Gastroesophageal sphincter (tissue), 4 donors: ENCODE measurements around the gene ADGRL1. TPM values are rescaled to one million over a fixed set of nuclear protein-coding genes. Genes with fewer than 3 reads are reported as not detected.

Experiments
- ATAC-seq: fragments of 150-250 bp; one replicate; pipeline ENCODE4 v1.9.1; 2016; ENCODE audit warnings: mild to moderate bottlenecking, moderate library complexity
- H3K27ac ChIP-seq, 4 donors: fragments of 200-600 bp; sonication (generic) in 3 of 4; 1 replicate in 3 of 4; 2 replicates in 1 of 4; pipeline ENCODE4 v1.5.1; 2016 to 2019
- H3K27me3 ChIP-seq: fragments of 200-600 bp; sonication (generic); one replicate; pipeline ENCODE4 v1.5.1; 2019
- H3K36me3 ChIP-seq, 2 donors: fragments of 200-600 bp; sonication (generic); one replicate each; pipeline ENCODE4 v1.5.1; 2019; ENCODE audit warnings: control low read depth in 1 of 2
- H3K4me1 ChIP-seq, 3 donors: fragments of 200-600 bp; sonication (generic); 1 replicate in 2 of 3; 2 replicates in 1 of 3; pipeline ENCODE4 v1.5.1; 2016 to 2019; ENCODE audit warnings: control low read depth in 2 of 3
- H3K4me3 ChIP-seq, 2 donors: fragments of 200-600 bp; sonication (generic); one replicate each; pipeline ENCODE4 v1.5.1; 2019; ENCODE audit warnings: mild to moderate bottlenecking in 1 of 2, moderate library complexity in 1 of 2
- H3K9me3 ChIP-seq, 3 donors: fragments of 200-600 bp; sonication (generic); one replicate each; pipeline ENCODE4 v1.5.1; 2017 to 2019; ENCODE audit warnings: control low read depth in 2 of 3
- EP300 ChIP-seq: sonication (generic); formaldehyde crosslinking; IDR thresholded peaks from one replicate; pipeline ENCODE4 v1.6.1; 2017; ENCODE audit warnings: antibody characterized with exemption, mild to moderate bottlenecking
- POLR2A ChIP-seq, 2 donors: fragments of 450-650 bp; IDR thresholded peaks; one replicate each; pipeline ENCODE4 v1.6.1; 2017; ENCODE audit warnings: antibody characterized with exemption in 2 of 2, mild to moderate bottlenecking in 2 of 2, moderate library complexity in 1 of 2
- POLR2AphosphoS5 ChIP-seq: sonication (generic); formaldehyde crosslinking; IDR thresholded peaks from one replicate; pipeline ENCODE4 v1.6.1; 2017; ENCODE audit warnings: antibody characterized with exemption
- WGBS, 2 donors: methylation state at CpG; one replicate each; pipeline ENCODE4 v1.1.5; 2018; ENCODE audit warnings: low coverage in 1 of 2; 5-methylcytosine and 5-hydroxymethylcytosine counted together
- small RNA-seq, 4 donors: library from RNA; depleted of rRNA; stranded (forward); fragments of <200 nt; gene quantifications; one replicate each; pipeline ENCODE3, GENCODE V24; 2016
- total RNA-seq, 4 donors: library from RNA; depleted of rRNA; stranded (reverse); fragments of >200 nt; gene quantifications; one replicate each; pipeline ENCODE4 v1.1.0, GENCODE V29; 2016
- TF ChIP-seq, protein P1 (sequence below), 4 experiments: fragments of 200-600 bp in 2 of 4; fragments of 450-650 bp in 2 of 4; sonication (generic) in 1 of 4; IDR thresholded peaks; one replicate each; pipeline ENCODE4 v1.5.1; 2017 to 2019; ENCODE audit warnings: antibody characterized with exemption in 4 of 4, mild to moderate bottlenecking in 2 of 4, moderate library complexity in 2 of 4

Gene ADGRL1
- total RNA-seq, 4 donors from 2014 or later = 13.3 to 47.9 (median 21.1) TPM

DNA sequence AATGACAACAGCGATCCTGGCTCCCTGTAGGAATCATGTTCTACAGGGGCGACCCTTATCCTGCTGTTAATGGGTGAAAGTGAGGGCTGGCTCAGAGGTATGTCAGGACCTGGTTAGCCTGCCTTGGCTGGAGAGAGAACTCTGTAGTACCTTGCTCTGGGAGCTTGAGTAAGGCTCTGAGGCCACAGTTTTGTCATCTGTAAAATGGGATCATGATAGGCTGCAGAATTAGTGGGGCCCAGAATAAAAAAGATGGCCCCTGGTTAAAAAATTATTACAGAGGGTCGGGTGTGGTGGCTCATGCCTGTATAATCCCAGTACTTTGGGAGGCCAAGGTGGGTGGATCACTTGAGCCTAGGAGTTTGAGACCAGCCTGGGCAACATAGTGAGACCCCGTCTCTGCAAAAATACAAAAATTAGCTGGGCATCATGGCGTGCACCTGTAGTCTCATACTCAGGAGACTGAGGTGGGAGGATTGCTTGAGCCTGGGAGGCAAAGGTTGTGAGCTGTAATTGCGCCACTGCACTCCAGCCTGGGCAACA is 104.9 kb downstream of the ADGRL1 start:
- no peak for ATAC-seq
- Histone ChIP-seq H3K27ac (no peak overlapping the region), H3K4me3 (no peak overlapping the region), H3K4me1 (peaks cover 0 to 8% (median 0%) of the 10 kb centered on the region in 3 donors), H3K9me3 (no peaks in the 10 kb centered on the region), H3K36me3 (peaks cover 0 to 100% of the 10 kb centered on the region in 2 donors), H3K27me3 (no peaks in the 10 kb centered on the region)
- WGBS, 2 donors = 81 to 88% methylated on average over 3 of the region's 6 CpGs
- TF ChIP-seq POLR2AphosphoS5 (no peak), EP300 (no peak), POLR2A (IDR thresholded peaks at IDR 0.05) (no peak)
- TF ChIP-seq, protein P1, sequence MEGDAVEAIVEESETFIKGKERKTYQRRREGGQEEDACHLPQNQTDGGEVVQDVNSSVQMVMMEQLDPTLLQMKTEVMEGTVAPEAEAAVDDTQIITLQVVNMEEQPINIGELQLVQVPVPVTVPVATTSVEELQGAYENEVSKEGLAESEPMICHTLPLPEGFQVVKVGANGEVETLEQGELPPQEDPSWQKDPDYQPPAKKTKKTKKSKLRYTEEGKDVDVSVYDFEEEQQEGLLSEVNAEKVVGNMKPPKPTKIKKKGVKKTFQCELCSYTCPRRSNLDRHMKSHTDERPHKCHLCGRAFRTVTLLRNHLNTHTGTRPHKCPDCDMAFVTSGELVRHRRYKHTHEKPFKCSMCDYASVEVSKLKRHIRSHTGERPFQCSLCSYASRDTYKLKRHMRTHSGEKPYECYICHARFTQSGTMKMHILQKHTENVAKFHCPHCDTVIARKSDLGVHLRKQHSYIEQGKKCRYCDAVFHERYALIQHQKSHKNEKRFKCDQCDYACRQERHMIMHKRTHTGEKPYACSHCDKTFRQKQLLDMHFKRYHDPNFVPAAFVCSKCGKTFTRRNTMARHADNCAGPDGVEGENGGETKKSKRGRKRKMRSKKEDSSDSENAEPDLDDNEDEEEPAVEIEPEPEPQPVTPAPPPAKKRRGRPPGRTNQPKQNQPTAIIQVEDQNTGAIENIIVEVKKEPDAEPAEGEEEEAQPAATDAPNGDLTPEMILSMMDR (IDR thresholded peaks at IDR 0.05) = no peak

Small RNA genes within 50 kb of the gene (small RNA-seq; reads per million reads assigned to genes)
- gene RN7SL231P = 0 reads per million in 4 donors

Other genes starting within 250 kb of the ADGRL1 start
- gene RFX1, start 199.8 kb downstream of the ADGRL1 start, total RNA-seq = 1 to 10 TPM; 2.0 to 5.9 (median 3.9) TPM
- gene RLN3, start 178.0 kb downstream of the ADGRL1 start, total RNA-seq = not detected
- gene IL27RA, start 174.4 kb downstream of the ADGRL1 start, total RNA-seq = 1 to 10 TPM; 1.1 to 5.4 (median 3.1) TPM
- not detected for gene PALM3, start 144.1 kb downstream of the ADGRL1 start, total RNA-seq
- 1 to 10 TPM; 2.7 to 9.5 (median 5.6) TPM for gene MISP3, start 133.4 kb downstream of the ADGRL1 start, total RNA-seq
- gene C19orf67, start 120.4 kb downstream of the ADGRL1 start, total RNA-seq = not detected
- 10 to 100 TPM; 21.9 to 61.3 (median 41.3) TPM for gene SAMD1, start 115.4 kb downstream of the ADGRL1 start, total RNA-seq
- 100 to 1,000 TPM in 1 of 4 donors, 10 to 100 TPM in 3; 62.3 to 138 (median 76.6) TPM for gene PRKACA, start 88.4 kb downstream of the ADGRL1 start, total RNA-seq
- gene ASF1B, start 69.6 kb downstream of the ADGRL1 start, total RNA-seq = 1 to 10 TPM in 1 of 4 donors, not detected in 3; 1.2 TPM
- 10 to 100 TPM; 47.7 to 86.7 (median 66.1) TPM for gene ADGRE5, start 175.3 kb upstream of the ADGRL1 start, total RNA-seq
- gene DDX39A, start 213.2 kb upstream of the ADGRL1 start, total RNA-seq = 10 to 100 TPM; 31.4 to 55.5 (median 43.4) TPM
- gene PKN1, start 227.1 kb upstream of the ADGRL1 start, total RNA-seq = 100 to 1,000 TPM in 3 of 4 donors, 10 to 100 TPM in 1; 98.2 to 286 (median 139) TPM